Prostate gland (tissue), 2 donors: ENCODE results near the gene OR11G2. TPM values are rescaled to one million over a fixed set of nuclear protein-coding genes. Genes with fewer than 3 reads are reported as not detected.

Experiments
- DNase-seq: peaks from one replicate; pipeline ENCODE4 v3.0.0-alpha.2; 2019; ENCODE audit warnings: low spot score
- H3K27ac ChIP-seq, 2 donors: fragments of 200-600 bp; sonication (generic); 2 replicates each; pipeline ENCODE4 v1.5.1; 2017 to 2019
- H3K27me3 ChIP-seq: fragments of 200-600 bp; sonication (generic); replicated peaks from 2 replicates; pipeline ENCODE4 v1.5.1; 2019; ENCODE audit not compliant: insufficient read depth
- H3K36me3 ChIP-seq, 2 donors: fragments of 200-600 bp; sonication (generic); 1 replicate in 1 of 2; 2 replicates in 1 of 2; pipeline versions ENCODE4 v1.5.1 to v1.8.1; 2017 to 2019
- H3K4me1 ChIP-seq: fragments of 200-600 bp; sonication (generic); replicated peaks from 2 replicates; pipeline ENCODE4 v1.5.1; 2019
- H3K4me3 ChIP-seq, 2 donors: fragments of 200-600 bp; sonication (generic); 2 replicates each; pipeline ENCODE4 v1.5.1; 2017 to 2019
- H3K9me3 ChIP-seq: fragments of 200-600 bp; sonication (generic); 2 replicates; pipeline ENCODE4 v1.5.1; 2017
- POLR2A ChIP-seq: fragments of 450-650 bp; IDR thresholded peaks from one replicate; pipeline ENCODE4 v1.6.1; 2016; ENCODE audit warnings: antibody characterized with exemption, mild to moderate bottlenecking
- POLR2AphosphoS5 ChIP-seq: sonication (generic); formaldehyde crosslinking; IDR thresholded peaks from one replicate; pipeline ENCODE4 v1.6.1; 2017; ENCODE audit warnings: antibody characterized with exemption
- WGBS: methylation state at CpG from one replicate; pipeline ENCODE4 v1.1.5; 2018; 5-methylcytosine and 5-hydroxymethylcytosine counted together
- intact Hi-C: fragments of 100-400 bp; cut with DNase I; formaldehyde crosslinking; loops from one replicate; pipeline ENCODE4 v1.14.2; 2022
- total RNA-seq, 2 donors: library from RNA; depleted of rRNA; stranded (reverse); fragments of >200 nt; gene quantifications; one replicate each; pipeline ENCODE4 v1.1.0, GENCODE V29; 2016
- TF ChIP-seq, protein P1 (sequence below), 4 experiments: fragments of 200-600 bp in 2 of 4; fragments of 450-650 bp in 2 of 4; sonication (generic) in 2 of 4; IDR thresholded peaks; 1 replicate in 3 of 4; 2 replicates in 1 of 4; pipeline ENCODE4 v1.5.1; 2016 to 2019; ENCODE audit warnings: antibody characterized with exemption in 4 of 4, mild to moderate bottlenecking in 2 of 4, moderate library complexity in 2 of 4

The OR11G2 gene
- total RNA-seq, 2 donors from 2014 or later, result not detected

- WGBS, result 60% methylated on average over 6 of the region's 6 CpGs
- intact Hi-C loops, result no loop called here
- no peak overlapping the region for H3K27ac ChIP-seq
- H3K9me3 ChIP-seq, result no peaks in the 10 kb centered on the region
- H3K36me3 ChIP-seq, result no peaks in the 10 kb centered on the region
- TF ChIP-seq, protein P1, sequence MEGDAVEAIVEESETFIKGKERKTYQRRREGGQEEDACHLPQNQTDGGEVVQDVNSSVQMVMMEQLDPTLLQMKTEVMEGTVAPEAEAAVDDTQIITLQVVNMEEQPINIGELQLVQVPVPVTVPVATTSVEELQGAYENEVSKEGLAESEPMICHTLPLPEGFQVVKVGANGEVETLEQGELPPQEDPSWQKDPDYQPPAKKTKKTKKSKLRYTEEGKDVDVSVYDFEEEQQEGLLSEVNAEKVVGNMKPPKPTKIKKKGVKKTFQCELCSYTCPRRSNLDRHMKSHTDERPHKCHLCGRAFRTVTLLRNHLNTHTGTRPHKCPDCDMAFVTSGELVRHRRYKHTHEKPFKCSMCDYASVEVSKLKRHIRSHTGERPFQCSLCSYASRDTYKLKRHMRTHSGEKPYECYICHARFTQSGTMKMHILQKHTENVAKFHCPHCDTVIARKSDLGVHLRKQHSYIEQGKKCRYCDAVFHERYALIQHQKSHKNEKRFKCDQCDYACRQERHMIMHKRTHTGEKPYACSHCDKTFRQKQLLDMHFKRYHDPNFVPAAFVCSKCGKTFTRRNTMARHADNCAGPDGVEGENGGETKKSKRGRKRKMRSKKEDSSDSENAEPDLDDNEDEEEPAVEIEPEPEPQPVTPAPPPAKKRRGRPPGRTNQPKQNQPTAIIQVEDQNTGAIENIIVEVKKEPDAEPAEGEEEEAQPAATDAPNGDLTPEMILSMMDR (IDR thresholded peaks at IDR 0.05), result no peak
- no peak for TF ChIP-seq POLR2A
- no peak for TF ChIP-seq POLR2AphosphoS5
- no peaks in the 10 kb centered on the region for H3K4me1 ChIP-seq
- DNase-seq, result no peak
- H3K4me3 ChIP-seq, result no peak overlapping the region
- no peaks in the 10 kb centered on the region for H3K27me3 ChIP-seq
These were observed 14.4 kb upstream of the OR11G2 start for GRCh38 chr14:20176330-20176729.

GRCh38 chr14:20177433-20177974 is 13.2 kb upstream of the OR11G2 start:
- H3K27ac ChIP-seq, result no peak overlapping the region
- DNase-seq, result no peak

DNA sequence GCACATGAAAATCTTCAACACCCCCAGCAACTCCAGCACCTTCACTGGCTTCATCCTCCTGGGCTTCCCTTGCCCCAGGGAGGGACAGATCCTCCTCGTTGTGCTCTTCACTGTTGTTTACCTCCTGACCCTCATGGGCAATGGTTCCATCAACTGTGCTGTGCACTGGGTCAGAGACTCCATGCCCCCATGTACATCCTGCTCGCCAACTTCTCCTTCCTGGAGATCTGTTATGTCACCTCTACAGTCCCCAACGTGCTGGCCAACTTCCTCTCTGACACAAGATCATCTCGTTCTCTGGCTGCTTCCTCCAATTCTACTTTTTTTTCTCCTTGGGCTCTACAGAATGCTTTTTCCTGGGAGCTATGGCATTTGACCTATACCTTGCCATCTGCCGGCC is 11.5 kb upstream of the OR11G2 start:
- 60% methylated on average over 5 of the region's 5 CpGs for WGBS
- DNase-seq, result no peak
- intact Hi-C loops, result no loop called here
- H3K27ac ChIP-seq, result no peak overlapping the region
- H3K4me1 ChIP-seq, result no peaks in the 10 kb centered on the region
- H3K9me3 ChIP-seq, result no peaks in the 10 kb centered on the region
- TF ChIP-seq POLR2AphosphoS5, result no peak
- TF ChIP-seq, protein P1 (IDR thresholded peaks at IDR 0.05), result no peak
- no peak for TF ChIP-seq POLR2A
- H3K36me3 ChIP-seq, result no peaks in the 10 kb centered on the region
- no peaks in the 10 kb centered on the region for H3K27me3 ChIP-seq
- no peak overlapping the region for H3K4me3 ChIP-seq

More at GRCh38 chr14:20177433-20177974, 13.2 kb upstream of the OR11G2 start:
- Histone ChIP-seq H3K4me3 (no peak overlapping the region), H3K9me3 (no peaks in the 10 kb centered on the region), H3K27me3 (no peaks in the 10 kb centered on the region), H3K4me1 (no peaks in the 10 kb centered on the region), H3K36me3 (no peaks in the 10 kb centered on the region)
- WGBS, result 84% methylated on average over 7 of the region's 7 CpGs
- intact Hi-C loops, result no loop called here
- TF ChIP-seq, protein P1 (IDR thresholded peaks at IDR 0.05), result no peak
- TF ChIP-seq POLR2AphosphoS5, result no peak
- TF ChIP-seq POLR2A, result no peak

DNA sequence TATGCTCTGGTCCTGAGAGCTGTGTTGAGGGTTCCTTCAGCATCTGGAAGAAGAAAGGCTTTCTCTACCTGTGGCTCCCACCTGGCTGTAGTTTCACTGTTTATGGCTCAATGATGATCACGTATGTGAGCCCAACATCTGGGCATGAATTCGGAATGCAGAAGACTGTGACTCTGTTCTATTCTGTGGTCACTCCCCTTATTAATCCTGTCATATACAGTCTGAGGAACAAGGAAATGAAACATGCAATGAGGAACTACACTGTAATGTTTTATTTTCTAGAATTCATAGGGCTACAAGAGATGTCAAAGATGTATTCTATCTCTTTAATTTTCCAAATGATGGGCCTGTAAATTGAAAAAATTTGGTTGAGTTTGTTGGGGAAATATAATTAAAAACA is 10.8 kb upstream of the OR11G2 start:
- Histone ChIP-seq H3K4me1 (no peaks in the 10 kb centered on the region), H3K36me3 (no peaks in the 10 kb centered on the region), H3K27me3 (no peaks in the 10 kb centered on the region), H3K9me3 (no peaks in the 10 kb centered on the region), H3K4me3 (no peak overlapping the region), H3K27ac (no peak overlapping the region)
- DNase-seq, result no peak
- TF ChIP-seq POLR2A (no peak), POLR2AphosphoS5 (no peak)
- TF ChIP-seq, protein P1 (IDR thresholded peaks at IDR 0.05), result no peak
- intact Hi-C loops, result no loop called here
- 83% methylated on average over 2 of the region's 2 CpGs for whole genome bisulfite sequencing

DNA sequence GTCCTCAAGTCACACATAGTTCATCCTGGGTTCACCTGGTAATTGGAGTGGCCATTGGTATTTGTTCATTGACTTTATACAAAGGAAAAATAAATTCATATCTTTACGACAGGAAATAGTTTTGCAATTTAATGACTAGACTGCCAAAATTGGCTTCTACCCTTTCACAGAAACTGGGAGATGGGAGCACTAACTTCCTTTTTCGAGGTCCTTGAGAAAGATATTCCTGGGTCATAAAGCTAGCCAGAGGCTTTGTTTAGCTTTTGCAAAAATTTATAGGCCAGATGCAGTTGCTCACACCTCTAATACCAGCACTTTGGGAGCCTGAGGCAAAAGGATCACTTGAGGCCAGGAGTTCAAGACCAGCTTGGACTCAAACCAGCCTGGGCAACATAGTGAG is 10.2 kb upstream of the OR11G2 start:
- TF ChIP-seq POLR2AphosphoS5, result no peak
- TF ChIP-seq POLR2A, result no peak
- TF ChIP-seq, protein P1 (IDR thresholded peaks at IDR 0.05), result no peak
- Histone ChIP-seq H3K27ac (no peak overlapping the region), H3K36me3 (no peaks in the 10 kb centered on the region), H3K4me1 (no peaks in the 10 kb centered on the region), H3K9me3 (no peaks in the 10 kb centered on the region), H3K27me3 (no peaks in the 10 kb centered on the region), H3K4me3 (no peak overlapping the region)
- WGBS, result 46% methylated on average over 2 of the region's 2 CpGs
- intact Hi-C loops, result no loop called here
- DNase-seq, result no peak
